ENCODE data around the gene PLEKHG7.
"Not testable (repeated sequence)": the region's sequence is repeated elsewhere in the genome, so short reads cannot be mapped to it uniquely, and the experiment has no call there.

PLEKHG7 gene

GRCh38 chr12:92775416-92775815 lies 72.6 kb downstream of the PLEKHG7 start:
- Mint-ChIP-seq H3K27me3 (no peaks in the 10 kb centered on the region), H3K4me3 (no peak overlapping the region), H3K36me3 (peaks cover 17% of the 10 kb centered on the region), H3K9me3 (no peaks in the 10 kb centered on the region), H3K4me1 (peaks cover 2% of the 10 kb centered on the region), H3K27ac (no peak overlapping the region)
- DNase-seq (ENCODE audit: low spot score in 2 of 2) (no peak), ATAC-seq (ENCODE audit: low read depth) (no peak)

- DNase-seq (ENCODE audit: low spot score in 2 of 2), result no peak
- no peaks in the 10 kb centered on the region for H3K27me3 Mint-ChIP-seq
- no peak overlapping the region for H3K27ac Mint-ChIP-seq
- H3K4me1 Mint-ChIP-seq, result no peaks in the 10 kb centered on the region
- no peak for ATAC-seq (ENCODE audit: low read depth)
- H3K9me3 Mint-ChIP-seq, result no peaks in the 10 kb centered on the region
- peaks cover 17% of the 10 kb centered on the region for H3K36me3 Mint-ChIP-seq
- no peak overlapping the region for H3K4me3 Mint-ChIP-seq
Observed at GRCh38 chr12:92778525-92778924, 75.7 kb downstream of the PLEKHG7 start.

DNA sequence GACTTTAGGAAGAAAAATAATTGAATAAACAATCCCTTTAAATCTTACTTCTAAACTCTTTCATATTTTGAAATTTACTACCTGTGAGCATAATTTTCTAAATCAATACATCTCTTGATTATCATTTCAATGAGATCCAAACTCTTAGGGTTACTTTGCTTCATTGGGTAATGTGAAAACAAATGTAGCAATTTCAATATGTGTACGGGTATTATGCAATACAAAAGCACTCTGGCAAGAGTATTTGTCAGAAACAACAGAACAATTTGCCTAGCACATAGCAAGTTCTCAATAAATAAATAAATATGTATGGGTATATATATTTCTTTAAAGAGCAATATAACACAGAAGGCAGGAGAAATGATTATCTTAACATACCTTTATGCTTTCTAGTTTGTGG lies 77.1 kb downstream of the PLEKHG7 start:
- no peak for ATAC-seq (ENCODE audit: low read depth)
- Mint-ChIP-seq H3K36me3 (peaks cover 17% of the 10 kb centered on the region), H3K9me3 (no peaks in the 10 kb centered on the region), H3K27me3 (no peaks in the 10 kb centered on the region), H3K4me3 (no peak overlapping the region), H3K4me1 (no peaks in the 10 kb centered on the region), H3K27ac (no peak overlapping the region)
- no peak for DNase-seq (ENCODE audit: low spot score in 2 of 2)

- no peak overlapping the region for H3K27ac Mint-ChIP-seq
- DNase-seq (ENCODE audit: low spot score in 2 of 2) (no peak), ATAC-seq (ENCODE audit: low read depth) (no peak)
- H3K27me3 Mint-ChIP-seq, result no peaks in the 10 kb centered on the region
- H3K4me3 Mint-ChIP-seq, result no peak overlapping the region
- H3K36me3 Mint-ChIP-seq, result peaks cover 11% of the 10 kb centered on the region
- no peaks in the 10 kb centered on the region for H3K9me3 Mint-ChIP-seq
- peaks cover 4% of the 10 kb centered on the region for H3K4me1 Mint-ChIP-seq
Observed at GRCh38 chr12:92784356-92784755, 81.6 kb downstream of the PLEKHG7 start.

GRCh38 chr12:92784797-92785562 lies 82.2 kb downstream of the PLEKHG7 start:
- Mint-ChIP-seq H3K27me3 (no peaks in the 10 kb centered on the region), H3K4me1 (peaks cover 4% of the 10 kb centered on the region), H3K4me3 (no peak overlapping the region), H3K9me3 (no peaks in the 10 kb centered on the region), H3K36me3 (peaks cover 13% of the 10 kb centered on the region), H3K27ac (no peak overlapping the region)
- ATAC-seq (ENCODE audit: low read depth), result peak; percentile 100
- peak in 1 of 2 donors; percentile 66 for DNase-seq (ENCODE audit: low spot score in 2 of 2)

GRCh38 chr12:92785563-92785950 lies 82.8 kb downstream of the PLEKHG7 start:
- H3K4me1 Mint-ChIP-seq, result peaks cover 4% of the 10 kb centered on the region
- H3K27ac Mint-ChIP-seq, result no peak overlapping the region
- H3K4me3 Mint-ChIP-seq, result no peak overlapping the region
- ATAC-seq (ENCODE audit: low read depth), result no peak
- no peaks in the 10 kb centered on the region for H3K27me3 Mint-ChIP-seq
- no peak for DNase-seq (ENCODE audit: low spot score in 2 of 2)
- peaks cover 2% of the 10 kb centered on the region for H3K9me3 Mint-ChIP-seq
- peaks cover 18% of the 10 kb centered on the region for H3K36me3 Mint-ChIP-seq

DNA sequence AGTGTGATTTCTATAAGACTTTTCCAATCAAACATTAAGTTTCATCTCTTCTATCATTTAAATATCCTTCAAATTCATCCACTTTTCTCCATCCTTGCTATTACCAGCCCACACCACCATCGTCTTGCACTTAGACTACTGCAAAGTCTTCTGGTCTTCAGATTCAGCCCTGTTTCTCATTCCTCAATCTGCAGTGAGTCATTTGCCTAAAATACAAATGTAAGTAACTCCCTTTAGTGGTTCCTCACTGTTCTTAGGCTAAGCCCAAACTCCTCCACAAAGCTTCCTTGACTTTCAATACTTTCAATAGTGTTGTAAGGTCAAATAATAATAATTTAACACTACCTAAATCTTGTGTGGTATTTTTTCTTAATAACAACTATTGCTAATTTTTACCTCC lies 83.3 kb downstream of the PLEKHG7 start:
- Mint-ChIP-seq H3K4me3 (no peak overlapping the region), H3K36me3 (peaks cover 20% of the 10 kb centered on the region), H3K27me3 (no peaks in the 10 kb centered on the region), H3K9me3 (peaks cover 2% of the 10 kb centered on the region), H3K4me1 (peaks cover 4% of the 10 kb centered on the region), H3K27ac (peak overlapping the region; percentile 3)
- ATAC-seq (ENCODE audit: low read depth), result no peak
- no peak for DNase-seq (ENCODE audit: low spot score in 2 of 2)

GRCh38 chr12:92794356-92794755 lies 91.6 kb downstream of the PLEKHG7 start:
- not testable (repeated sequence) for H3K27ac Mint-ChIP-seq; H3K27me3 Mint-ChIP-seq; ATAC-seq (ENCODE audit: low read depth); H3K4me1 Mint-ChIP-seq; DNase-seq (ENCODE audit: low spot score in 2 of 2); H3K4me3 Mint-ChIP-seq
- Mint-ChIP-seq H3K36me3 (peaks cover 52% of the 10 kb centered on the region), H3K9me3 (peaks cover 13% of the 10 kb centered on the region)

GRCh38 chr12:92794814-92795213 lies 92.0 kb downstream of the PLEKHG7 start:
- Mint-ChIP-seq H3K36me3 (peaks cover 51% of the 10 kb centered on the region), H3K27ac (no peak overlapping the region), H3K4me1 (no peaks in the 10 kb centered on the region), H3K27me3 (no peaks in the 10 kb centered on the region), H3K4me3 (no peak overlapping the region), H3K9me3 (peaks cover 13% of the 10 kb centered on the region)
- no peak for ATAC-seq (ENCODE audit: low read depth)
- no peak for DNase-seq (ENCODE audit: low spot score in 2 of 2)

- peaks cover 9% of the 10 kb centered on the region for H3K9me3 Mint-ChIP-seq
- H3K36me3 Mint-ChIP-seq, result peaks cover 43% of the 10 kb centered on the region
- no peak overlapping the region for H3K4me3 Mint-ChIP-seq
- H3K27me3 Mint-ChIP-seq, result no peaks in the 10 kb centered on the region
- H3K4me1 Mint-ChIP-seq, result no peaks in the 10 kb centered on the region
- peak overlapping the region; percentile 4 for H3K27ac Mint-ChIP-seq
- no peak for ATAC-seq (ENCODE audit: low read depth)
- no peak for DNase-seq (ENCODE audit: low spot score in 2 of 2)
Observed at GRCh38 chr12:92796650-92797049, 93.9 kb downstream of the PLEKHG7 start.

DNA sequence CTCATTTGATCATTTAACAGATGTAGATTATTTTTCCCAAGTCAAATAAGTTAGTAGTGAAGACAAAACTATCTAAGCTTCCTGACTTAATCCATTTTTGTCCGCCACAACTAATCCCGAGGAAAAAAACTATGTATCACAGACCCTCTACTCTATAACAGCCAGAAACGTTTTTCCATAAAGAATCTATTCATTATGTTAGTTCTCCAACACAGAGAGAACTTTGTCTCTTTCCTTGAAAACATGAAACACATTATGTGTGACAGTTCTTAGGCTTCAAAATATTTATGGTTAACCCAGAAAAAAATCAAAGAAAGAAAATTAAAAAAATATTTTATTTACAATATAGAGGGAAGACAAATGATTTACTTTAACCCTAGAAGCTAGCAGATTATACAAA lies 100.1 kb downstream of the PLEKHG7 start:
- ATAC-seq (ENCODE audit: low read depth) (no peak), DNase-seq (ENCODE audit: low spot score in 2 of 2) (no peak)
- peaks cover 28% of the 10 kb centered on the region for H3K36me3 Mint-ChIP-seq
- no peaks in the 10 kb centered on the region for H3K9me3 Mint-ChIP-seq
- no peaks in the 10 kb centered on the region for H3K27me3 Mint-ChIP-seq
- H3K27ac Mint-ChIP-seq, result no peak overlapping the region
- no peak overlapping the region for H3K4me3 Mint-ChIP-seq
- no peaks in the 10 kb centered on the region for H3K4me1 Mint-ChIP-seq

GRCh38 chr12:92803903-92804302 lies 101.1 kb downstream of the PLEKHG7 start:
- H3K4me1 Mint-ChIP-seq, result no peaks in the 10 kb centered on the region
- H3K36me3 Mint-ChIP-seq, result peaks cover 32% of the 10 kb centered on the region
- H3K4me3 Mint-ChIP-seq, result no peak overlapping the region
- no peak overlapping the region for H3K27ac Mint-ChIP-seq
- no peaks in the 10 kb centered on the region for H3K27me3 Mint-ChIP-seq
- no peak for ATAC-seq (ENCODE audit: low read depth)
- H3K9me3 Mint-ChIP-seq, result no peaks in the 10 kb centered on the region
- DNase-seq (ENCODE audit: low spot score in 2 of 2), result no peak

DNA sequence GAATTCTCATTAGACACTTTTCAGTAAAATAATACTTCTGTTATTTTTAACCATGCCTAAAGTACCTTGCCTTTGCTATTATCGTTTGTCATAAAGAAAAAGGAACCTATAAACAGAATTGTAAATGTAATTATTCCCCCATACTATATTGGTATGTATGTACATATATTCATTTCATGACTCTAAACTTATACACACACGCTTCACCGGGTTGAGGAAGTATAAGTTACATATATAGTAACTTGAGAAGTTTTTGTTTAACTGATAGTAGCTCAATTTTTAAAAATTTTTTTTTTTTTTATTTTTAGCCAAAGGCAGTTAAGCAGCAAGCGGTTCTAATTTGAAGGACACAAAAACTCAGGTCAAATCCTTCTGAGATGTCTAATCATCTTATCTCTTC lies 107.6 kb downstream of the PLEKHG7 start:
- Mint-ChIP-seq H3K27me3 (no peaks in the 10 kb centered on the region), H3K4me1 (peaks cover 6% of the 10 kb centered on the region), H3K4me3 (no peak overlapping the region), H3K27ac (peak overlapping the region; percentile 53), H3K9me3 (no peaks in the 10 kb centered on the region), H3K36me3 (peaks cover 36% of the 10 kb centered on the region)
- ATAC-seq (ENCODE audit: low read depth) (no peak), DNase-seq (ENCODE audit: low spot score in 2 of 2) (no peak)

GRCh38 chr12:92814584-92814983 lies 111.8 kb downstream of the PLEKHG7 start:
- Mint-ChIP-seq H3K36me3 (peaks cover 29% of the 10 kb centered on the region), H3K27me3 (no peaks in the 10 kb centered on the region), H3K4me1 (peaks cover 6% of the 10 kb centered on the region), H3K9me3 (no peaks in the 10 kb centered on the region), H3K27ac (no peak overlapping the region), H3K4me3 (no peak overlapping the region)
- DNase-seq (ENCODE audit: low spot score in 2 of 2) (no peak), ATAC-seq (ENCODE audit: low read depth) (no peak)

- Mint-ChIP-seq H3K4me3 (no peak overlapping the region), H3K4me1 (no peaks in the 10 kb centered on the region), H3K36me3 (peaks cover 16% of the 10 kb centered on the region), H3K27me3 (no peaks in the 10 kb centered on the region), H3K27ac (no peak overlapping the region), H3K9me3 (no peaks in the 10 kb centered on the region)
- ATAC-seq (ENCODE audit: low read depth) (no peak), DNase-seq (ENCODE audit: low spot score in 2 of 2) (no peak)
Observed at GRCh38 chr12:92821142-92821541, 118.4 kb downstream of the PLEKHG7 start.

Measured in memory B cell (primary cell).